VCaP (cell line): ENCODE results near the gene TEX52.

Source experiments
- H3K27ac ChIP-seq: fragments of 450-650 bp; 2 replicates; pipeline ENCODE4 v1.5.1; 2017
- TF ChIP-seq, protein P1 (sequence below): fragments of 450-650 bp; conservative IDR thresholded peaks from 2 replicates; pipeline ENCODE4 v1.5.1; 2017; ENCODE audit warnings: mild to moderate bottlenecking, moderate library complexity

Gene TEX52

GRCh38 chr12:2857021-2857431 is at the start of gene TEX52:
TSS of gene TEX52 (minus strand) at chr12:2857039. CDS start at chr12:2857026, 13 bp downstream.
- no peak within 1 kb of the TSS for H3K27ac ChIP-seq
- TF ChIP-seq, protein P1, sequence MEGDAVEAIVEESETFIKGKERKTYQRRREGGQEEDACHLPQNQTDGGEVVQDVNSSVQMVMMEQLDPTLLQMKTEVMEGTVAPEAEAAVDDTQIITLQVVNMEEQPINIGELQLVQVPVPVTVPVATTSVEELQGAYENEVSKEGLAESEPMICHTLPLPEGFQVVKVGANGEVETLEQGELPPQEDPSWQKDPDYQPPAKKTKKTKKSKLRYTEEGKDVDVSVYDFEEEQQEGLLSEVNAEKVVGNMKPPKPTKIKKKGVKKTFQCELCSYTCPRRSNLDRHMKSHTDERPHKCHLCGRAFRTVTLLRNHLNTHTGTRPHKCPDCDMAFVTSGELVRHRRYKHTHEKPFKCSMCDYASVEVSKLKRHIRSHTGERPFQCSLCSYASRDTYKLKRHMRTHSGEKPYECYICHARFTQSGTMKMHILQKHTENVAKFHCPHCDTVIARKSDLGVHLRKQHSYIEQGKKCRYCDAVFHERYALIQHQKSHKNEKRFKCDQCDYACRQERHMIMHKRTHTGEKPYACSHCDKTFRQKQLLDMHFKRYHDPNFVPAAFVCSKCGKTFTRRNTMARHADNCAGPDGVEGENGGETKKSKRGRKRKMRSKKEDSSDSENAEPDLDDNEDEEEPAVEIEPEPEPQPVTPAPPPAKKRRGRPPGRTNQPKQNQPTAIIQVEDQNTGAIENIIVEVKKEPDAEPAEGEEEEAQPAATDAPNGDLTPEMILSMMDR, result no peak

DNA sequence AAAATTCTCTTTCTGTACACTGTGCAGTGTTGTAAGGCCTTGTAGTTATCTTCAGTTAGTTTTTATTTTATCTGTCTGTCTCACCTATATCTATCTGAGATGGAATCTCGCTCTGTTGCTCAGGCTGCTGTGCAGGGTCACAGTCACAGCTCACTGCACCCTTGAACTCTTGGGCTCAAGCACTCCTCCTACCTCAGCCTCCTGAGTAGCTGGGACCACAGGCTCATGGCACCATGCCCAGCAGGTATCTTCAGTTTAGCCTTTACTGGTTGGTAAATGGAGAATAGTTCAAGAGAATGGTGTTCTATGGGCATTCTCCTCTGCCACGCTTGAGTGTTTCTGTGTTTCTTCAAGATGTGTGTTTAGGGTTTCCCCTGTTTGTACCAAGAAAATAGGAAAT is 47.4 kb upstream of the TEX52 start:
- TF ChIP-seq, protein P1, result no peak
- no peak overlapping the region for H3K27ac ChIP-seq

DNA sequence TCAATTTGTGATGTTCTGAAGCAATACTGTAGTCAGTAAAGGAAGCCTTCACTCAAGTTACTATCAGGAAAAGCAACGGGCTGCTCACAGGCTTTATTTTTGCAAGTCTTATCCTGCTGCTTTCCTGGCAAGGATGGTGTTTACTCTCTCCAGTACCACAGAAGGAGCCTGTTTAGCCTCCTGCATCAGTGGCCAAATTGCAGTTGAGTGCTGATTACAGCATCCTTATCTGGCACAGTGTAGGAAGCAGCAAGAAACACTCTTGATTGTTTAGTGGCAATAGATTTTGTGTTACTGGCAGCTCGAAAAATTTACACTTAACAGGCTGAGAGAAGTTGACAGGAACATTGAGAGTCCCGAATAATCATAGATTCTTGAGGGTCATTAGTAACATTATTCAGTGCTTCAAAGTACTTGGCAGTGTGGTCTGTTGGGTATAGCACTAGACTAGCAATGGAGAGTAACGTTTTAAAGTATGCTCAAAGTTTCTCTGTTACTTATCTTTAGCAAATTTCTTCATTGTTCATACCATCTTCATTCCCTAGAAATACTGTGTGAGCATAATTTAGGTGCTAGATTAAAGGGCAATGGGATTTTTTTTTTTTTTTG is 45.5 kb upstream of the TEX52 start:
- TF ChIP-seq, protein P1, result no peak
- peak overlapping the region; percentile 55 for H3K27ac ChIP-seq

- no peak overlapping the region for H3K27ac ChIP-seq
- TF ChIP-seq, protein P1, result no peak
Observed at GRCh38 chr12:2900642-2901041, 43.8 kb upstream of the TEX52 start.

DNA sequence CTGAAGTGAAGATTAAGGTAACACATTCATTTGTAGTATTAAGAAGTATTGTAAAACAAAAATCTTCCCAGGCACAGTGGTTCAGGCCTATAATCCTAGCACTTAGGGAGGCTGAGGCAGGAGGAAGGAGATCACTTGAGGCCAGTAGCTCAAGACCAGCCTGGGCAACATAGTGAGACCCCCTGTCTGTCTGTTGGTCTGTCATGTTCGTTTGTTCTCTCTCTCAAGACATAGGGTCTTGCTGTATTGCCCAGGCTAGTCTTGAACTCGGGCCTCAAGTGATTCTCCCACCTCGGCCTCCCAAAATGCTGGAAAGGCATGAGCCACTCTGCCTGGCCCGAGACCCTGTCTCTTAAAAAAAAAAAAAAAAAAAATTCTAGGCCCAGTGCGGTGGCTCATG is 40.6 kb upstream of the TEX52 start:
- H3K27ac ChIP-seq, result no peak overlapping the region
- TF ChIP-seq, protein P1, result no peak

GRCh38 chr12:2895511-2895910 is 38.7 kb upstream of the TEX52 start:
- no peak overlapping the region for H3K27ac ChIP-seq
- TF ChIP-seq, protein P1, result no peak

- TF ChIP-seq, protein P1, result no peak
- no peak overlapping the region for H3K27ac ChIP-seq
Observed at GRCh38 chr12:2895051-2895451, 38.2 kb upstream of the TEX52 start.
